ENCODE data around the gene FHOD1. TPM values are rescaled to one million over a fixed set of nuclear protein-coding genes. Genes with fewer than 3 reads are reported as not detected.
A peak's percentile ranks its signal among the peaks of the same experiment; 100 is the strongest.

The FHOD1 gene
- total RNA-seq, 2 experiments from 2014 or later: 92.2 to 92.8 TPM

DNA sequence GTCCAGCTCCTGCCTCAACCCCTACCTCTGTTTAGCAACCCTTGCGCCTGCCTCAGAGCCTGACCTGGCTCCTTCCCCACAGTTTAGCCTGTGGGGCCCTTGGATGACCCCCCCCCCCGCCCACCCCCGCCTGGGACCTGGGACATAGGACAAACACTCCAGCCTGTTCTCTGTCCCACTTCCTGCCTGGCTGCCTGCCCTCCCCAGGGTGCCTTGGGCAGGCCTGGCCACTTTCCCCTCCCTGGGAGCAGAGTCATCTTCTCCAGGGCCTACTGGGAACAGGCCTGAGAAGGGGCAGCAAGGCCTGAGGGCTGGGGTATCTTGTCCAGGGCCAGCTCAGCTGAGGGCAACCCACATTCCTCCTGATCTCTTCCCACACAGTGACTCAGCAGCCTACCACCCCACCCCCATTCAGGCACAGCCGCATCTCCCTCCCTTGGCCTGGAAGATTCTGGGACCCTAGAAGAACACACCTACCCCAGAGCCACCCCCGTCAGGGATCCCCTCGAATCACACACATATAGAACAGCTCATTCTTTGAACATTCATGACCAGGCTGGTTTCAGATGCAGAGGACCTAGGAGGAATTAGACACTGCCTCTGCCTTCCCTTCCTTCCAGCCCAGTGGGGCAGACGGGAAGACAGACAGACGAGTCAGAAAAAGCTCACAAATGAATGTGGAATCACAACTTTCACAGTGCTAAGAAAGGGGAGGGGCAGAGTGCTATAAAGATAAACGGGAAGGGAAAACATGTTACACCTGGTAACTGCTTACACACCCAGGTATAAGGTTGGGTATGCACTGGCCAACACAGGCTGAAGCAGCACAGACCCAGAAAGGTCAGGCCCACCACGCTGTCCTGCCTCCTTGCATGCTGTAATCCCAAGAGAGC, 6.0 kb downstream of the FHOD1 start:
- ATAC-seq (ENCODE audit: low read depth) (no peak), DNase-seq (no peak)
- Mint-ChIP-seq H3K4me1 (peaks cover 41% of the 10 kb centered on the region), H3K36me3 (peaks cover 19% of the 10 kb centered on the region), H3K27ac (peak overlapping the region; percentile 85), H3K4me3 (no peak overlapping the region), H3K27me3 (no peaks in the 10 kb centered on the region), H3K9me3 (no peaks in the 10 kb centered on the region)
- POLR2A ChIA-PET: interaction anchor here (9.4 kb wide), 1 partner anchor 13 kb away, joined by 130 read pairs; the partner anchor contains the start of gene TMEM208

DNA sequence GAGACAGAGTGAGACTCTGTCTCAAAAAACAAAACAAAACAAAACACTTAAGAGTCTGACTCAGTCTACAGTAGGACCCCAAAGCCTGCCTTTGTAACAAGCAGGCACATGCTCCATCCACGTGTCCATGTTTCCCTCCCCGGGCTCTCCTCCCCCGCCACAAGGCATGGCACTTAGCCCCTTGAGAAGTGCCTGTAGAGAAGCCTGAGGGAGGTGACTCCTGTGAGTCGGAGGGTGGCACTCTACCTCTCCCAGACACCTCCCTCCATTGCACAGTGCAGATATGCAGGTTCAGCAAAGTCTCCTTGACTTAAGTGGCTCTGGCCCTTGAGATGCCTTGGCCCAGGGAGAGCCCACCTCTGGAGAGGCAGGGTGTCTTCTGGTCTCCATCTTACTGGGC, 6.8 kb downstream of the FHOD1 start:
- Mint-ChIP-seq H3K36me3 (peaks cover 23% of the 10 kb centered on the region), H3K9me3 (no peaks in the 10 kb centered on the region), H3K27ac (peak overlapping the region; percentile 25), H3K4me1 (peaks cover 44% of the 10 kb centered on the region), H3K27me3 (no peaks in the 10 kb centered on the region), H3K4me3 (no peak overlapping the region)
- DNase-seq: no peak
- POLR2A ChIA-PET: no interaction called here
- ATAC-seq (ENCODE audit: low read depth): no peak

DNA sequence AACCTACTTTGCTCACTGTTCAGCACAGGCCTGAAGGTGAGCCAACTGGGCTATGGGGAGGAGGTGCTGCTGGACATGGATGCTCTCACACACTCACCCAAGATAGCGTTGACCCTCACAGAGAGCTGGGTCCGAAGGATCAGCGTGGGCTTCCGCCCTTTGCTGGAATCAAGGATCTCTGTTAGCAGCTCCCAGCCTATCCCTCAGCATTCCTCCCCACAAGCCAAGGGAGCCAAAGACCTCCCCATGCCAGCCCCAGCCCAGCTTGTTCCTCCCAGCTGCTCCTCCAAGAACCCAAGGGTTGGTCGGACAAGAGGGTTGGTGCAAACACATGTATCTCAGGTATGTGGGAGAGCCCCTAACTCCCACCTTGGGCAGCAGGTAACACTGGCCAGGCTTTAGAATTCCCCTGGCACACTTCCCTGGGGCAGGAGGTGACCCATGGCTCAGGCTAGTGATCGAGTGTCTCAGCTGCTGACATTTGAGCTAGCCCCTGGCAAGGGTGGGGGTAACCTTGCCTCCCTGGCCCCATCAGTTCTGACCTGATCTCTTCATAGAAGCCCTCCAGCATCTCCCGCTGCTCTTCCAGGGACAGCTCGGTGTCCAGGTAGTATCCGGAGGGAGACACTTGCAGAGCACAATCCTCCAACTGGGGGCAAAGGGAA, 8.3 kb downstream of the FHOD1 start:
- POLR2A ChIA-PET: interaction anchor here (3.2 kb wide), 1 partner anchor 12 kb away, joined by 14 read pairs; the partner anchor contains the start of gene TMEM208
- Mint-ChIP-seq H3K36me3 (peaks cover 23% of the 10 kb centered on the region), H3K4me1 (peaks cover 30% of the 10 kb centered on the region), H3K27me3 (no peaks in the 10 kb centered on the region), H3K4me3 (no peak overlapping the region), H3K27ac (no peak overlapping the region), H3K9me3 (no peaks in the 10 kb centered on the region)
- ATAC-seq (ENCODE audit: low read depth) (no peak), DNase-seq (no peak)

DNA sequence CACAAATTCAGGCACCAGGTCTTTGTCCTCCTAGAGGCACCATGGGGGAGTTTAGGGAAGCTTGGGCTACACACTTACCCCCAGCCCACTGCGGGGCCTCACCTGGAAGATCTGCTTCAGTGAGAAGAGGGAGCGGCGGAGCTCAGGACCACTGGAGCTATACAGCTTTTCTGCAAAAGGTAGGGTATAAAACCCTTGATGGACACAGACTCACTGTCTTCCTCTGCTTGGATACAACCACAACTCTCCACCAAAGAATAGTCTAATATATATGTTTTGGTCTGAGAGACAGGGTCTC, 9.1 kb downstream of the FHOD1 start:
- Mint-ChIP-seq H3K9me3 (no peaks in the 10 kb centered on the region), H3K4me1 (peaks cover 25% of the 10 kb centered on the region), H3K4me3 (no peak overlapping the region), H3K27me3 (no peaks in the 10 kb centered on the region), H3K27ac (no peak overlapping the region), H3K36me3 (peaks cover 25% of the 10 kb centered on the region)
- POLR2A ChIA-PET: interaction anchor here (3.2 kb wide), 1 partner anchor 11 kb away, joined by 14 read pairs; the partner anchor contains the start of gene TMEM208
- DNase-seq (no peak), ATAC-seq (ENCODE audit: low read depth) (no peak)

DNA sequence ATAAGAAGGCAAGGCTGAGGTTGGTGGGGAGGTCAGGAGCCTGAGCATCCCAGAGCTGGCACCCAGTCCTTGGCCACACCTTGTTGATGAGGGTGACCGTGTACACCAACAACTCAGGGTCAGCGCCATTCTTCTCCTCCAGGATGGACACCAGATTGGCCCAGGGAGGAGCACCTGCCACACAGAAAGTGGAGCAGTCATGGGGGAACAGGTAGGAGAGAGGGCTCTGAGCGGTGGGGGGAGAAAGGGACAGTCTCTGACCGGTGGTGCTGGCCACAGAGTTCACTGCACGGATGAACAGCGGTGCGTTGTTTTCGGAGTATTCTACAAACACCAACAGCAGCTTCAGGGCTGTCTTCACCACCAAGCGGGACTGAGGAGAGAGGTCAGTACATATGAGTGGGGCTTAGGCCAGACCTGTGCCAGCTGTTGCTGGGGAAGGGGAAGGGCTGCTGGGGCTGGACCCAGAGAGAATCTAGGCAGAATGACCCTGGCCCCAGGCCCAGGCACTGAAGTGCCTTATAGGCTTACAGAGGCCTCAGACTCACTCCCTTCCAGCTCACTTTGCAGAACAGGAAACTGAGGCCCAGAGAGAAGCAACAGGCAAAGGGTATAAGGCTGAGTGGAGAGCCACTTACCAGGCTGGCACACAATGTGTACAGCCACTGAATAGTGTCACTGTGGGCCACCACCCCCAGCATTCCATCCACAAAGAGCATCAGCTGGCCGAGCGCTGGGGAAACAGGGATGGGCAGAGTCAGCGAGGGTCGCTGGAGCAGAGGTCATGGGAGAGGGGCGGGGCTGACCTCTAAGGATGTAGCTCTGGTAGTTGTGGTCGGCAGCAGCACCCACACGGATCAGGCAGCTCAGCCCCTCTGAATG, 9.6 kb downstream of the FHOD1 start:
- POLR2A ChIA-PET: interaction anchor here (1.2 to 3.2 kb wide), 2 partner anchors 11 to 28 kb away, joined by 3 to 14 read pairs; partner anchors contain the start of gene TMEM208
- H3K9me3 Mint-ChIP-seq: no peaks in the 10 kb centered on the region
- no peak for ATAC-seq (ENCODE audit: low read depth)
- H3K36me3 Mint-ChIP-seq: peaks cover 24% of the 10 kb centered on the region
- peaks cover 24% of the 10 kb centered on the region for H3K4me1 Mint-ChIP-seq
- H3K4me3 Mint-ChIP-seq: no peak overlapping the region
- no peaks in the 10 kb centered on the region for H3K27me3 Mint-ChIP-seq
- H3K27ac Mint-ChIP-seq: no peak overlapping the region
- no peak for DNase-seq

DNA sequence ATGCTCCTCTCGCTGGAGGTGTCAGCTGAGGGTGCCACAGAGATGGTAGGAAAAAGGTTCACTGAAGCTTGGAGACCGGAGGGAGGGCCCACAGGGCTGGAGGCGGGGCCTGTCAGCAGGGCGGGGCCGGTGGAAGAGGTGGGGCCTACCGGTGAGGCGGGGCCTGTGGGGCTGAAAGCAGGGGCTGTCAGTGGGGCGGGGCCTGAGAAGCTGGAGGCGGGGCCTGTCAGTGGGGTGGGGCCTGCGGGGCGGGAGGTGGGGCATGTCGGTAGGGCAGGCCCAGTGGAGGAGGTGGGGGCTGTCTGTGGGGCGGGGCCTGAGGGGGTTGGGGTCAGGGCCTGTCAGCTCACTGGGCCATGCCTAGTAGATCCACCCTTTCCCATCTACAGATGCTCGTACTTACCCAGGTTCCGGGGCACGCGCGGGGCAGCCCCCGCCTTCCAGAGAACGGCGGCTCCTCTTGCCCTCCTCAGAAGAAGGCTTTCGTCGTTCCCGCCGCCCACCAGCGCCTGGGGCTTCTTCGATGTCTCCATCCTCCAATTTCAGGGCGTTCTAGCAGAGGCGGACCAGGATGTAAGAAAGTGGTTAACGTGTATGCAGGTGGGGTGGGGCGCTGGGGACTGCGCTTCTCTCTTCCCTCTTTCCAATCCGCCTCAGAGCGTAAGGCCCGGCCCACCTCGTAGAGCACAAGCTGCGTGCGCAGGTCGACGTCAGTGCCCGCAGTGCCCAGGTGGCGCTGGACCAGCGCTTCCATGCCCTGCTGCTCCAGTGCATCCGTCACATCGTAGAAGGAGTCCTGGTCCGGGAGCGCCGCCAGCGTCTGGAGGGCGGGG, 10.5 kb downstream of the FHOD1 start:
- POLR2A ChIA-PET: interaction anchor here (0.6 to 3.6 kb wide), 4 partner anchors 8 to 27 kb away, joined by 3 to 17 read pairs (median 9); partner anchors contain the start of genes FHOD1 and TMEM208
- peak; percentile 83 for DNase-seq
- H3K4me3 Mint-ChIP-seq: no peak overlapping the region

DNA sequence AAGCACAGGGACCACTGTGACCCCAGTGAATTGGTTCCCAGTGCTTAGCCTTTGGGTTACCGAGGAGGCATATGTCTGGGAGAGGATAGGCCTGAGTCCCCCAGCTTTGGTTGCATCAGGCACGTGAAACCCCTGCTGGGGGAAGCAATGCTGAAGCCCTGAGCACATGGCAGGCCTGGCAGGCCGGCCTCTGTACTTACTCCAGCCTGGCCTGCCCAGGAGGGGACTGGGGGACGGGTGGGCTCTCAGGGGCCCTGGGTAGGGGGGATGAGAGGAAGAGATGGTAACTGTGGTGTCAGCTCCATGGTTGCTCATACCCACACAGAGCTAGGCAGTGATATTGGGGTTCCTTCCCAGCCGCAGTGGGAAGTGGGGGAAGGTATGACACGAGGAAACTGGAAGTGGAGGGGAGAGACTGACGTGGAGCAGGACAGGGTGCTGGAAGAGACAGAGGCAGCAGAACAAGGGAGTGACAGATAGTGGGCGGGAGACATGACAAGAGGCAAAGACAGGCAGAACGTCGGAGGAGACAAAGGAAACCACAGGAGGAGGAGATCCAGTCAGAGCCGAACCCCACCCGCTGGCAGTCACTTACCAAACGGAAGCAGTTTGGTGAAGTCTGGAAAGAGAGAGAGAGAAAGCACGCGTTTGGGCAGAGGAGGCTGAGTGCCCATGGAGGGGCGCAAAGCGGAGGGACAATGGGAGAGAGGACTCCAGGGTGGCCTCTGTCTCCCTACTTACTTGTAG, 11.3 kb downstream of the FHOD1 start:
- Mint-ChIP-seq H3K36me3 (peaks cover 24% of the 10 kb centered on the region), H3K4me3 (no peak overlapping the region), H3K27me3 (no peaks in the 10 kb centered on the region), H3K9me3 (no peaks in the 10 kb centered on the region), H3K27ac (peak overlapping the region; percentile 44), H3K4me1 (peaks cover 15% of the 10 kb centered on the region)
- POLR2A ChIA-PET: interaction anchor here (1.0 to 3.6 kb wide), 3 partner anchors 9 to 12 kb away, joined by 3 to 17 read pairs (median 3); partner anchors contain the start of genes FHOD1 and TMEM208
- ATAC-seq (ENCODE audit: low read depth): peak; percentile 12
- DNase-seq: no peak

More for the DNA sequence above, 10.5 kb downstream of the FHOD1 start:
- H3K27ac Mint-ChIP-seq: peak overlapping the region; percentile 44
- no peaks in the 10 kb centered on the region for H3K27me3 Mint-ChIP-seq
- peaks cover 20% of the 10 kb centered on the region for H3K4me1 Mint-ChIP-seq
- peak; percentile 72 for ATAC-seq (ENCODE audit: low read depth)
- no peaks in the 10 kb centered on the region for H3K9me3 Mint-ChIP-seq
- H3K36me3 Mint-ChIP-seq: peaks cover 26% of the 10 kb centered on the region

DNA sequence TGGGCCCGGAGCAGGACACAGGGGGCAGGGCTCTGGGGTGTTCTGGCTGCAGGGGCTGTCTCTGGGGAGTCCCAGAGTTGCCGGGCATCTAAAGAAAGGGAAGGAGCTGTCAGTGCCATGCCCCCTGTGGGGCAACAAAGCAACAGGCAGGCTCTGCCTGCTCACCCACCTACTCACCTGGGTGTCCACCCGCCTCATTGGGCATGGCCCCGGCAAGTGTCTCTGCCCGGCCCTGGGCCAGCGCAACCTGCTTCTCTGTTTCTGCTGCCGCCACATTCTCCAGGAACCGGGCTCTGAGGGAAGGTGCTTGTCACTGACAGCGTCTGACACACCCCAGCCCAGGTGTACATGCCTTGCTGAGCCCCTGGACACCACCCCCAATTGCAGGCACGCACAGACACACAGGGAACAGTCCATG, 13.1 kb downstream of the FHOD1 start:
- H3K27ac Mint-ChIP-seq: no peak overlapping the region
- POLR2A ChIA-PET: interaction anchor here (1.1 to 3.6 kb wide), 2 partner anchors 10 to 13 kb away, joined by 3 to 17 read pairs; partner anchors contain the start of gene FHOD1

DNA sequence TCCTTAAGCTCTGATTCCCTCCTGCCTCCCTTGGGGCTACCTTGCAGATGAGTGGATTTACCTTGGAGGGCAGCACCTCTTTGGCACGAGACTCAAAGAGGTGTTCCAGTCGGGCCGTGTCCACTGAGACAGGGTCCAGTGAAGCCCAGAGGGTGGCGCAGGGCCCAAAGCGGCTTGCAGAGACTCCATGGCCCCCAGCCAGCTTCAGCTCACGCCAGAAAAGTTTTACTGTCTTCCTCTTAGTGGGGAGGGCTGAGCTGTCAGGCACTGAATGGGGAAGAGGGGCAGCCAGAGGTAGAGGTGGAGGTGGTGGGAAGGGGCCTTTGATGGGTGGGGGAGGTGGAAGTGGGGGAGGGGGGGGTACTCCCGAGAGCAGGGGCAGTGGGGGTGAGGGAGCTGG, 13.7 kb downstream of the FHOD1 start:
- H3K36me3 Mint-ChIP-seq: peaks cover 24% of the 10 kb centered on the region

More for the DNA sequence above, 13.1 kb downstream of the FHOD1 start:
- Mint-ChIP-seq H3K4me1 (peaks cover 12% of the 10 kb centered on the region), H3K4me3 (no peak overlapping the region), H3K9me3 (no peaks in the 10 kb centered on the region), H3K27me3 (no peaks in the 10 kb centered on the region), H3K36me3 (peaks cover 24% of the 10 kb centered on the region)
- ATAC-seq (ENCODE audit: low read depth) (no peak), DNase-seq (no peak)

DNA sequence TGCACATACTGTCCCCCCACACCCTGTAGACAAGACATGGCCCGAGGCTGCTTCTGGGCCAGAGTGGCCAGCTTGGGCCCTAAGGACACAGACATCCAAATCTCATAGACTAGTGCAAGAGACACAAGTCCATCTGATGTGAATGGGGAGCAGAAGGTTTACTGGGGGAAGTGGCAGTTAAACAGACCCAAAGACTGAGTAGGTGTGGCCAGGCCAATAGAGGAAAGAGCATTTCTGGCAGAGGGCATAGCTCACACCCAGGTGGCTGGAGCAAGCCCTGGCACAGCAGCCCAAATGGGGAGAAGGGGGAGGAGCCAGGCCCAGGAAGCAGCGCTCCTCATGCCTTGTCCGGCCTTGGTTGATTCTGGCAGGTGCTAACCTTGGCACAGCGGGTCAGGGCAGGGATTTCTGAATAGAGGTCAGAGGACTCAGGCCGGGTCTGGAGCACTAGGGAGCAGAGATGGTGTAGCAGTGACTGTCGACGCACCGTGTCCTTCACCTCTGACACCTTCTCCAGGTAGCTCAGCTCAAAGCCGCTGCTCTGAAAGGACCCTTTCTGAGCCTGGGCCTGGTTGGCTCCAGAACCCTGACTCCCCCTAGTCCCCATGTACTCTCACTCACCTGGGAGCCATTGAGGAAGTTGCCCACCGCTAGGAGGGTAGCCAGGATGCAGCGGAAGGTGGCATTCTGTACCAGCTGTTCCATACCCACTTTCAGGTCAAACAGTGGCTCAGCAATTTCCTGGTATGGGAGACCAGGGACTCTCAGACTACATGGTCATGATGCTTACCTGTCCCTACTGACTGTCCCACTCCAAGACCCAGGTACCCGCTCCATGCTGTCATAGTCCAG, 16.2 kb downstream of the FHOD1 start:
- peak overlapping the region; percentile 14 for H3K27ac Mint-ChIP-seq
- POLR2A ChIA-PET: interaction anchor here (10.3 kb wide), 1 partner anchor 15 kb away, joined by 130 read pairs; the partner anchor contains the start of genes FHOD1 and SLC9A5
- no peaks in the 10 kb centered on the region for H3K9me3 Mint-ChIP-seq
- peaks cover 12% of the 10 kb centered on the region for H3K36me3 Mint-ChIP-seq
- peaks cover 12% of the 10 kb centered on the region for H3K4me1 Mint-ChIP-seq
- H3K4me3 Mint-ChIP-seq: no peak overlapping the region
- no peak for DNase-seq
- no peaks in the 10 kb centered on the region for H3K27me3 Mint-ChIP-seq
- no peak for ATAC-seq (ENCODE audit: low read depth)

More for the DNA sequence above, 13.7 kb downstream of the FHOD1 start:
- H3K4me3 Mint-ChIP-seq: no peak overlapping the region
- POLR2A ChIA-PET: interaction anchor here (1.1 to 3.6 kb wide), 2 partner anchors 11 to 14 kb away, joined by 3 to 17 read pairs; partner anchors contain the start of gene FHOD1
- H3K9me3 Mint-ChIP-seq: no peaks in the 10 kb centered on the region
- no peak overlapping the region for H3K27ac Mint-ChIP-seq
- no peaks in the 10 kb centered on the region for H3K27me3 Mint-ChIP-seq
- peaks cover 12% of the 10 kb centered on the region for H3K4me1 Mint-ChIP-seq
- ATAC-seq (ENCODE audit: low read depth) (no peak), DNase-seq (no peak)
